ENCODE results near the gene BMP7. TPM values are rescaled to one million over a fixed set of nuclear protein-coding genes. Genes with fewer than 3 reads are reported as not detected.

BMP7 gene
- total and polyA plus RNA-seq, 2 experiments from 2014 or later = 15.9 to 22.8 TPM

GRCh38 chr20:57293995-57294394 lies 27.6 kb upstream of the BMP7 start:
- no peaks in the 10 kb centered on the region for H3K36me3 Mint-ChIP-seq (ENCODE audit: low read depth)
- H4K20me1 ChIP-seq (replicated peaks; ENCODE audit: insufficient read depth) = no peaks in the 10 kb centered on the region
- H3K9me3 Mint-ChIP-seq = no peaks in the 10 kb centered on the region
- no peaks in the 10 kb centered on the region for H3K27me3 ChIP-seq (ENCODE audit: insufficient read depth)
- H3K4me1 Mint-ChIP-seq = peaks cover 23% of the 10 kb centered on the region
- no peak overlapping the region for H3K27ac ChIP-seq (ENCODE audit: low read depth)
- H2AFZ ChIP-seq = no peak overlapping the region
- H3K4me2 ChIP-seq = no peak overlapping the region
- DNase-seq (ENCODE audit: low spot score) (no peak), ATAC-seq (no peak)
- peaks cover 8% of the 10 kb centered on the region; the same call in 1 of the 2 replicates for H3K4me1 ChIP-seq (ENCODE audit: insufficient read depth)
- H3K36me3 ChIP-seq (ENCODE audit: insufficient read depth) = no peaks in the 10 kb centered on the region
- TF ChIP-seq EZH2phosphoT487 (IDR thresholded peaks at IDR 0.05; ENCODE audit: unreplicated experiment) (no peak), STAT1 (IDR thresholded peaks at IDR 0.05; ENCODE audit: unreplicated experiment) (no peak), POLR2AphosphoS5 (IDR thresholded peaks at IDR 0.05; ENCODE audit: low read depth) (no peak), ZNF331 (CRISPR knock-in tag; IDR thresholded peaks at IDR 0.05; ENCODE audit: low read depth) (no peak), CREB1 (CRISPR knock-in tag; IDR thresholded peaks at IDR 0.05; ENCODE audit: low read depth) (no peak), ZNF114 (CRISPR knock-in tag; IDR thresholded peaks at IDR 0.05) (no peak), ZNF462 (CRISPR knock-in tag; IDR thresholded peaks at IDR 0.05) (no peak), JUNB (IDR thresholded peaks at IDR 0.05; ENCODE audit: unreplicated experiment) (no peak), EZH2 (IDR thresholded peaks at IDR 0.05; ENCODE audit: low read depth, unreplicated experiment) (no peak), NANOG (IDR thresholded peaks at IDR 0.05; ENCODE audit: borderline replicate concordance) (no peak), REST (IDR thresholded peaks at IDR 0.05; ENCODE audit: unreplicated experiment) (no peak), ETS1 (IDR thresholded peaks at IDR 0.05) (no peak)
- H3K79me2 ChIP-seq (replicated peaks; ENCODE audit: insufficient read depth) = no peaks in the 10 kb centered on the region
- H3F3A ChIP-seq (replicated peaks; ENCODE audit: low read depth) = no peaks in the 10 kb centered on the region
- no peak overlapping the region for H3K27ac Mint-ChIP-seq
- H3K9me2 ChIP-seq (ENCODE audit: insufficient read depth) = no peaks in the 10 kb centered on the region
- peaks cover 12% of the 10 kb centered on the region for H3K27me3 Mint-ChIP-seq (ENCODE audit: insufficient read depth, low read depth, poor library complexity)
- no peak overlapping the region for H3K4me3 Mint-ChIP-seq
- H3K4me3 ChIP-seq = no peak overlapping the region

All from GM23338 (cell line).